Uterus (tissue), 2 donors: Measurements from ENCODE around the gene AOC3.

Experiments
- POLR2A ChIP-seq, 2 donors: fragments of 450-650 bp; IDR thresholded peaks; one replicate each; pipeline ENCODE4 v1.6.1; 2016; ENCODE audit warnings: antibody characterized with exemption in 2 of 2, mild to moderate bottlenecking in 1 of 2, moderate library complexity in 1 of 2
- TF ChIP-seq, protein P1 (sequence below), 4 experiments: fragments of 200-600 bp in 2 of 4; fragments of 450-650 bp in 2 of 4; sonication (generic) in 2 of 4; IDR thresholded peaks; one replicate each; pipeline ENCODE4 v1.5.1; 2016 to 2019; ENCODE audit warnings: antibody characterized with exemption in 4 of 4, mild to moderate bottlenecking in 2 of 4, moderate library complexity in 1 of 4

GRCh38 chr17:42904110-42904469 is 53.1 kb downstream of the AOC3 start:
- TF ChIP-seq, protein P1, sequence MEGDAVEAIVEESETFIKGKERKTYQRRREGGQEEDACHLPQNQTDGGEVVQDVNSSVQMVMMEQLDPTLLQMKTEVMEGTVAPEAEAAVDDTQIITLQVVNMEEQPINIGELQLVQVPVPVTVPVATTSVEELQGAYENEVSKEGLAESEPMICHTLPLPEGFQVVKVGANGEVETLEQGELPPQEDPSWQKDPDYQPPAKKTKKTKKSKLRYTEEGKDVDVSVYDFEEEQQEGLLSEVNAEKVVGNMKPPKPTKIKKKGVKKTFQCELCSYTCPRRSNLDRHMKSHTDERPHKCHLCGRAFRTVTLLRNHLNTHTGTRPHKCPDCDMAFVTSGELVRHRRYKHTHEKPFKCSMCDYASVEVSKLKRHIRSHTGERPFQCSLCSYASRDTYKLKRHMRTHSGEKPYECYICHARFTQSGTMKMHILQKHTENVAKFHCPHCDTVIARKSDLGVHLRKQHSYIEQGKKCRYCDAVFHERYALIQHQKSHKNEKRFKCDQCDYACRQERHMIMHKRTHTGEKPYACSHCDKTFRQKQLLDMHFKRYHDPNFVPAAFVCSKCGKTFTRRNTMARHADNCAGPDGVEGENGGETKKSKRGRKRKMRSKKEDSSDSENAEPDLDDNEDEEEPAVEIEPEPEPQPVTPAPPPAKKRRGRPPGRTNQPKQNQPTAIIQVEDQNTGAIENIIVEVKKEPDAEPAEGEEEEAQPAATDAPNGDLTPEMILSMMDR (IDR thresholded peaks at IDR 0.05): no peak
- no peak for TF ChIP-seq POLR2A (IDR thresholded peaks at IDR 0.05)
